ENCODE measurements around the gene TUSC2.

Gene TUSC2

DNA sequence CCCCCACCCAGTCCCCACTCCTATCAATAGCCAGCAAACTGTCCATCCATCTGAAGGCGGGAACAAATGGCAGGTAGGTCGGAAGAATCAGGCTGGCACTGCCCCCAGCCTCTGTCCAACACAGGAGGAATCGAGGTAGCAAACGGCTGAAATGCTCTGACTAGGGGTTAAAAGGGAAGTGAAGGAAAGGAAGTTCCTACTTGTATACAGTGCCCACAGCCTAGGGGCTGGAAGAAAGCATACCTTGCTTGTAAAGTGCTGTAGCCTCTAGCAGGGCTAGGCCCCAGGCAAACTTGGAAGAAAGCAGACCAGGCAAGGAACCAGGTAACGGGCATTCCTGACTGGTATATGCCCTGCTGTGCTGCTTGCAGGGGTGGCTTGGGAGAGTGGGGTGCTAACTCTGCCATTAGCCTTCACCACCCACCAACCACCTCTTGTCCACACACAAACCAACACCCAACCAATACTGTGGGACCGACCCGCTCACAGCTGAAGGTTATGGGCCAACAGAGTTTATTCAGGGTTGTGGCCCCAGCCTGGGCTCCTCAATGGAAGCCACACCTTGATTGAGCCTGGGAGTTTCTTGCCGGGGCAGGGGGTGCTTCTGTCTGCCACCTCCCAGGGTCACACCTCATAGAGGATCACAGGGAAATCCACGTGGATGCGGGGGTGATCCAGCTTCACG, 2.4 kb downstream of the TUSC2 start:
- H3K27ac ChIP-seq (replicated peaks): peak overlapping the region; percentile 50
- no peak for TF ChIP-seq CTCF (IDR thresholded peaks at IDR 0.05; ENCODE audit: insufficient read depth, low read length)
- TF ChIP-seq SPI1 (IDR thresholded peaks at IDR 0.05; ENCODE audit: borderline replicate concordance, low read depth): peak; percentile 88
- TF ChIP-seq, protein P1, sequence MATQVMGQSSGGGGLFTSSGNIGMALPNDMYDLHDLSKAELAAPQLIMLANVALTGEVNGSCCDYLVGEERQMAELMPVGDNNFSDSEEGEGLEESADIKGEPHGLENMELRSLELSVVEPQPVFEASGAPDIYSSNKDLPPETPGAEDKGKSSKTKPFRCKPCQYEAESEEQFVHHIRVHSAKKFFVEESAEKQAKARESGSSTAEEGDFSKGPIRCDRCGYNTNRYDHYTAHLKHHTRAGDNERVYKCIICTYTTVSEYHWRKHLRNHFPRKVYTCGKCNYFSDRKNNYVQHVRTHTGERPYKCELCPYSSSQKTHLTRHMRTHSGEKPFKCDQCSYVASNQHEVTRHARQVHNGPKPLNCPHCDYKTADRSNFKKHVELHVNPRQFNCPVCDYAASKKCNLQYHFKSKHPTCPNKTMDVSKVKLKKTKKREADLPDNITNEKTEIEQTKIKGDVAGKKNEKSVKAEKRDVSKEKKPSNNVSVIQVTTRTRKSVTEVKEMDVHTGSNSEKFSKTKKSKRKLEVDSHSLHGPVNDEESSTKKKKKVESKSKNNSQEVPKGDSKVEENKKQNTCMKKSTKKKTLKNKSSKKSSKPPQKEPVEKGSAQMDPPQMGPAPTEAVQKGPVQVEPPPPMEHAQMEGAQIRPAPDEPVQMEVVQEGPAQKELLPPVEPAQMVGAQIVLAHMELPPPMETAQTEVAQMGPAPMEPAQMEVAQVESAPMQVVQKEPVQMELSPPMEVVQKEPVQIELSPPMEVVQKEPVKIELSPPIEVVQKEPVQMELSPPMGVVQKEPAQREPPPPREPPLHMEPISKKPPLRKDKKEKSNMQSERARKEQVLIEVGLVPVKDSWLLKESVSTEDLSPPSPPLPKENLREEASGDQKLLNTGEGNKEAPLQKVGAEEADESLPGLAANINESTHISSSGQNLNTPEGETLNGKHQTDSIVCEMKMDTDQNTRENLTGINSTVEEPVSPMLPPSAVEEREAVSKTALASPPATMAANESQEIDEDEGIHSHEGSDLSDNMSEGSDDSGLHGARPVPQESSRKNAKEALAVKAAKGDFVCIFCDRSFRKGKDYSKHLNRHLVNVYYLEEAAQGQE (IDR thresholded peaks at IDR 0.05; ENCODE audit: insufficient replicate concordance, low read depth): no peak
- TF ChIP-seq GABPA (IDR thresholded peaks at IDR 0.05; ENCODE audit: low read depth): no peak
- TF ChIP-seq POLR2AphosphoS5 (IDR thresholded peaks at IDR 0.05; ENCODE audit: low read depth): no peak
- DNase-seq (ENCODE audit: low read depth in 1 of 2, low spot score in 1 of 2): peak in 1 of 2 experiments; percentile 64
- H3K27me3 ChIP-seq (ENCODE audit: insufficient read depth, poor library complexity, severe bottlenecking): no peaks in the 10 kb centered on the region
- no peak overlapping the region for H3K4me3 ChIP-seq (replicated peaks; ENCODE audit: insufficient read depth, low read length)

DNA sequence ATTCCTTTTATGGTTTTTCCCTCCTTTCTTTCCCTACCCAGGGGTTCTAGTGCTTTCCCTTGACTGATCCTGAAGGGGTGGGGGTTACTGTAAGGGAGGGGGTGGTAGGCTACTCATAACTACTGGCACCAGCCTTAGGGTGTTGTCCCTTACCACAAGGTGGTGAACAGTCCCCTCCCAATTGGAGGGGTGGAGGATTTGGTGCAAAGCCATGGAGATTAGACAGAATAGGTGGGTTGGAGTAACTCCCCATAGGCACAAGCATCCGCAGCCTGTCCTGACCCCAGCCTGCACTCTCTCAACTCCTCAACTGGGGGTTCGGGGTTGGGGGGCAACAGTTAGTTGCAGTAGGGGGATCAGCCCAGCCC, 2.9 kb downstream of the TUSC2 start:
- H3K27ac ChIP-seq (replicated peaks): peak overlapping the region; percentile 50
- H3K4me3 ChIP-seq (replicated peaks; ENCODE audit: insufficient read depth, low read length): no peak overlapping the region
- H3K27me3 ChIP-seq (ENCODE audit: insufficient read depth, poor library complexity, severe bottlenecking): no peaks in the 10 kb centered on the region
- DNase-seq (ENCODE audit: low read depth in 1 of 2, low spot score in 1 of 2): no peak
- TF ChIP-seq SPI1 (IDR thresholded peaks at IDR 0.05; ENCODE audit: borderline replicate concordance, low read depth) (no peak), POLR2AphosphoS5 (IDR thresholded peaks at IDR 0.05; ENCODE audit: low read depth) (no peak), CTCF (IDR thresholded peaks at IDR 0.05; ENCODE audit: insufficient read depth, low read length) (no peak), GABPA (IDR thresholded peaks at IDR 0.05; ENCODE audit: low read depth) (no peak)
- TF ChIP-seq, protein P1 (IDR thresholded peaks at IDR 0.05; ENCODE audit: insufficient replicate concordance, low read depth): no peak

- no peak for TF ChIP-seq SPI1 (IDR thresholded peaks at IDR 0.05; ENCODE audit: borderline replicate concordance, low read depth)
- peak; percentile 89 for TF ChIP-seq CTCF (IDR thresholded peaks at IDR 0.05; ENCODE audit: insufficient read depth, low read length)
- peak in 1 of 2 experiments; percentile 68 for DNase-seq (ENCODE audit: low read depth in 1 of 2, low spot score in 1 of 2)
- H3K4me3 ChIP-seq (replicated peaks; ENCODE audit: insufficient read depth, low read length): no peak overlapping the region
Measured at GRCh38 chr3:50324351-50325112, 3.5 kb downstream of the TUSC2 start.

More at GRCh38 chr3:50324351-50325112, 3.5 kb downstream of the TUSC2 start:
- peak overlapping the region; percentile 100 for H3K27ac ChIP-seq (replicated peaks)
- no peaks in the 10 kb centered on the region for H3K27me3 ChIP-seq (ENCODE audit: insufficient read depth, poor library complexity, severe bottlenecking)

All from HL-60 (cell line).